Liver (tissue), 9 donors: ENCODE data around the gene ZNF627. TPM values are rescaled to one million over a fixed set of nuclear protein-coding genes. Genes with fewer than 3 reads are reported as not detected.
"Not testable (repeated sequence)": the region's sequence is repeated elsewhere in the genome, so short reads cannot be mapped to it uniquely, and the experiment has no call there.

Experiments
- DNase-seq: peaks from one replicate; pipeline ENCODE4 v3.0.0-alpha.2; 2017; ENCODE audit warnings: low spot score
- H3K27ac ChIP-seq, 2 donors: one replicate each; pipeline ENCODE4 v1.7.0; 2013; ENCODE audit warnings: inconsistent platforms in 2 of 2, low read length in 2 of 2, control low read depth in 1 of 2, low read depth in 1 of 2, mild to moderate bottlenecking in 1 of 2
- H3K27me3 ChIP-seq, 4 donors: one replicate each; pipeline versions ENCODE4 v1.6.1 to v1.7.0; 2013; ENCODE audit warnings: low read length in 3 of 4, inconsistent platforms in 1 of 4, mild to moderate bottlenecking in 1 of 4, moderate library complexity in 1 of 4; ENCODE audit not compliant: control insufficient read depth in 4 of 4, insufficient read depth in 4 of 4
- H3K36me3 ChIP-seq, 4 donors: one replicate each; pipeline versions ENCODE4 v1.6.1 to v1.7.0; 2013; ENCODE audit warnings: low read length in 3 of 4, mild to moderate bottlenecking in 3 of 4, low read depth in 1 of 4, moderate library complexity in 1 of 4; ENCODE audit not compliant: control insufficient read depth in 4 of 4, insufficient read depth in 3 of 4
- H3K4me1 ChIP-seq, 4 donors: one replicate each; pipeline versions ENCODE4 v1.6.1 to v1.7.0; 2013; ENCODE audit warnings: low read length in 3 of 4, mild to moderate bottlenecking in 3 of 4, moderate library complexity in 1 of 4; ENCODE audit not compliant: control insufficient read depth in 4 of 4, insufficient read depth in 4 of 4
- H3K4me3 ChIP-seq, 3 donors: one replicate each; pipeline versions ENCODE4 v1.6.1 to v1.7.0; 2013; ENCODE audit warnings: low read length in 3 of 3, control low read depth in 1 of 3, low read depth in 1 of 3, mild to moderate bottlenecking in 1 of 3
- H3K9ac ChIP-seq, 2 donors: one replicate each; pipeline ENCODE4 v1.7.0; 2013; ENCODE audit warnings: low read length in 2 of 2, mild to moderate bottlenecking in 2 of 2, moderate library complexity in 2 of 2, control low read depth in 1 of 2, low read depth in 1 of 2
- H3K9me3 ChIP-seq, 4 donors: one replicate each; pipeline versions ENCODE4 v1.6.1 to v1.7.0; 2013; ENCODE audit warnings: low read length in 3 of 4; ENCODE audit not compliant: control insufficient read depth in 4 of 4
- EGR1 ChIP-seq, 2 donors: IDR thresholded peaks; 2 replicates each; pipeline ENCODE4 v1.6.1; 2016 to 2018; ENCODE audit warnings: antibody characterized with exemption in 2 of 2, low read depth in 2 of 2
- FOXA1 ChIP-seq: IDR thresholded peaks from 2 replicates; pipeline ENCODE4 v1.6.1; 2016; ENCODE audit warnings: antibody characterized with exemption
- GABPA ChIP-seq, 2 donors: IDR thresholded peaks in 1 of 2; conservative IDR thresholded peaks in 1 of 2; 2 replicates each; pipeline ENCODE4 v1.6.1; 2016; ENCODE audit warnings: antibody characterized with exemption in 2 of 2, mild to moderate bottlenecking in 1 of 2, moderate library complexity in 1 of 2
- HNF4G ChIP-seq: IDR thresholded peaks from 2 replicates; pipeline ENCODE4 v1.6.1; 2016; ENCODE audit warnings: antibody characterized with exemption
- JUND ChIP-seq, 2 donors: IDR thresholded peaks; 2 replicates each; pipeline ENCODE4 v1.6.1; 2016; ENCODE audit warnings: antibody characterized with exemption in 2 of 2
- NR2F2 ChIP-seq: IDR thresholded peaks from 2 replicates; pipeline ENCODE4 v1.6.1; 2016; ENCODE audit warnings: antibody characterized with exemption
- RAD21 ChIP-seq, 2 donors: IDR thresholded peaks; 2 replicates each; pipeline ENCODE4 v1.6.1; 2016; ENCODE audit warnings: antibody characterized with exemption in 2 of 2, mild to moderate bottlenecking in 2 of 2
- RXRA ChIP-seq, 2 donors: IDR thresholded peaks; 2 replicates each; pipeline ENCODE4 v1.6.1; 2017 to 2018; ENCODE audit warnings: antibody characterized with exemption in 2 of 2, mild to moderate bottlenecking in 1 of 2
- SP1 ChIP-seq: IDR thresholded peaks from 2 replicates; pipeline ENCODE4 v1.6.1; 2018; ENCODE audit warnings: antibody characterized with exemption, mild to moderate bottlenecking
- TAF1 ChIP-seq: conservative IDR thresholded peaks from 2 replicates; pipeline ENCODE4 v1.6.1; 2016; ENCODE audit warnings: antibody characterized with exemption, mild to moderate bottlenecking
- YY1 ChIP-seq: IDR thresholded peaks from 2 replicates; pipeline ENCODE4 v1.6.1; 2016; ENCODE audit warnings: antibody characterized with exemption, mild to moderate bottlenecking
- WGBS: extraction: QIAGEN DNeasy Blood & Tissue Kit; methylation state at CpG from one replicate; pipeline ENCODE4 v1.1.7; 2013; 5-methylcytosine and 5-hydroxymethylcytosine counted together
- polyA plus RNA-seq, 2 donors: library from polyadenylated mRNA; stranded (reverse) in 1 of 2; unstranded in 1 of 2; fragments of 200-250 nt in 1 of 2; fragments of >200 nt in 1 of 2; fragmentation: Nextera tagmentation in 1 of 2; extraction: Ambion mirVana in 1 of 2; gene quantifications; one replicate each; pipeline versions ENCODE4 v1.2.1 to v1.2.3, GENCODE V29; 2013 to 2015
- total RNA-seq, 2 donors: library from RNA; depleted of rRNA; stranded (reverse); fragments of >200 nt; gene quantifications; one replicate each; pipeline ENCODE4 v1.2.3, GENCODE V29; 2014
- TF ChIP-seq, protein P1 (sequence below): IDR thresholded peaks from 2 replicates; pipeline ENCODE4 v1.6.1; 2016; ENCODE audit warnings: antibody characterized with exemption, mild to moderate bottlenecking
- TF ChIP-seq, protein P2 (sequence below): IDR thresholded peaks from 2 replicates; pipeline ENCODE4 v1.6.1; 2016; ENCODE audit warnings: antibody characterized with exemption
- TF ChIP-seq, protein P3 (sequence below): fragments of 150-350 bp; IDR thresholded peaks from 2 replicates; pipeline ENCODE4 v1.5.1; 2017; ENCODE audit warnings: improper control_type of control experiment, low read depth, low read length; ENCODE audit not compliant: missing input control
- TF ChIP-seq, protein P4 (sequence below): IDR thresholded peaks from 2 replicates; pipeline ENCODE4 v1.6.1; 2016; ENCODE audit warnings: antibody characterized with exemption
- donor health status: healthy.
- donor health status: healthy.
- donor health status: healthy.
- donor health status: healthy.
- donor health status: healthy.

The ZNF627 gene
- total and polyA plus RNA-seq, 4 donors: 3.2 to 9.6 (median 5.4) TPM

DNA sequence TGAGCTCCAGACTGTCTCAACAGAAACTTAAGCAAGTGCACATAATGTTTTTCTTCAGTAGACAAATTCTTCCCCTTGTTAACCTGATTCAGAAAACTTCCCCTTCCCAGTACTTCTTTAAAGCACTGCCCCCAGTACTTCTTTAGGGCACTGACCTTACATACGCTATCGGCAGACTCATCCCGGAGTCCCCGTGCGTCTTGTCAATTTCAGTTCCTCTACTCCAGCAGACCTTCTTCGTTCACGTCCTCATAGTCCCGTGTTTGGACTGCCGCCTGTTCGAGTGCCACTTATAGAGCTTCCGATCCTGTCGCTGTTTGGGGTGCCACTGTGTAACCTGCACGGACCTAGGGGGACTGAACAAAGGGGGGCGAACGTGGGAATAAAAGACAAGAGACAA, 29.0 kb downstream of the ZNF627 start:
- no peak for TF ChIP-seq EGR1 (IDR thresholded peaks at IDR 0.05; ENCODE audit: low read depth in 2 of 2)
- TF ChIP-seq RAD21 (IDR thresholded peaks at IDR 0.05): no peak
- TF ChIP-seq, protein P1, sequence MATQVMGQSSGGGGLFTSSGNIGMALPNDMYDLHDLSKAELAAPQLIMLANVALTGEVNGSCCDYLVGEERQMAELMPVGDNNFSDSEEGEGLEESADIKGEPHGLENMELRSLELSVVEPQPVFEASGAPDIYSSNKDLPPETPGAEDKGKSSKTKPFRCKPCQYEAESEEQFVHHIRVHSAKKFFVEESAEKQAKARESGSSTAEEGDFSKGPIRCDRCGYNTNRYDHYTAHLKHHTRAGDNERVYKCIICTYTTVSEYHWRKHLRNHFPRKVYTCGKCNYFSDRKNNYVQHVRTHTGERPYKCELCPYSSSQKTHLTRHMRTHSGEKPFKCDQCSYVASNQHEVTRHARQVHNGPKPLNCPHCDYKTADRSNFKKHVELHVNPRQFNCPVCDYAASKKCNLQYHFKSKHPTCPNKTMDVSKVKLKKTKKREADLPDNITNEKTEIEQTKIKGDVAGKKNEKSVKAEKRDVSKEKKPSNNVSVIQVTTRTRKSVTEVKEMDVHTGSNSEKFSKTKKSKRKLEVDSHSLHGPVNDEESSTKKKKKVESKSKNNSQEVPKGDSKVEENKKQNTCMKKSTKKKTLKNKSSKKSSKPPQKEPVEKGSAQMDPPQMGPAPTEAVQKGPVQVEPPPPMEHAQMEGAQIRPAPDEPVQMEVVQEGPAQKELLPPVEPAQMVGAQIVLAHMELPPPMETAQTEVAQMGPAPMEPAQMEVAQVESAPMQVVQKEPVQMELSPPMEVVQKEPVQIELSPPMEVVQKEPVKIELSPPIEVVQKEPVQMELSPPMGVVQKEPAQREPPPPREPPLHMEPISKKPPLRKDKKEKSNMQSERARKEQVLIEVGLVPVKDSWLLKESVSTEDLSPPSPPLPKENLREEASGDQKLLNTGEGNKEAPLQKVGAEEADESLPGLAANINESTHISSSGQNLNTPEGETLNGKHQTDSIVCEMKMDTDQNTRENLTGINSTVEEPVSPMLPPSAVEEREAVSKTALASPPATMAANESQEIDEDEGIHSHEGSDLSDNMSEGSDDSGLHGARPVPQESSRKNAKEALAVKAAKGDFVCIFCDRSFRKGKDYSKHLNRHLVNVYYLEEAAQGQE: no peak
- no peak for TF ChIP-seq TAF1
- no peak overlapping the region for H3K9ac ChIP-seq
- H3K36me3 ChIP-seq: no peaks in the 10 kb centered on the region
- H3K27me3 ChIP-seq: no peaks in the 10 kb centered on the region
- H3K4me1 ChIP-seq: peaks cover 1 to 11% (median 6%) of the 10 kb centered on the region in 4 donors
- DNase-seq: no peak
- no peaks in the 10 kb centered on the region for H3K9me3 ChIP-seq
- H3K4me3 ChIP-seq: no peak overlapping the region
- H3K27ac ChIP-seq: no peak overlapping the region
- WGBS: 89% methylated on average over 15 of the region's 15 CpGs

DNA sequence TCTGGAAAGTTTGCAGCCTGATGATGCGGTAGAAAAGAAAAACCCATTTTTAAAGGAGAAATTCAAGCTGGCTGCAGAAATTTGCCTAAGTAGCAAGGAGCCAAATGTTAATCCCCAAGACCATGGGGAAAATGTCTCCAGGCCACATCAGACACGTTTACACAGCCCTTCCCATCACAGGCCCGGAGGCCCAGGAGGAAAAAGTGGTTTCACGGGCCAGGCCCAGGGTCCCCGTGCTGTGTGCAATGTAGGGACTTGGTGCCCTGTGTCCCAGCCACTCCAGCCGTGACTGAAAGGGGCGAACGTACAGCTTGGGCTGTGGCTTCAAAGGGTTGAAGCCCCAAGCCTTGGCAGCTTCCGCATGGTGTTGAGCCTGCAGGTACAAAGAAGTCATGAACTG, 35.9 kb downstream of the ZNF627 start:
- TF ChIP-seq, protein P2, sequence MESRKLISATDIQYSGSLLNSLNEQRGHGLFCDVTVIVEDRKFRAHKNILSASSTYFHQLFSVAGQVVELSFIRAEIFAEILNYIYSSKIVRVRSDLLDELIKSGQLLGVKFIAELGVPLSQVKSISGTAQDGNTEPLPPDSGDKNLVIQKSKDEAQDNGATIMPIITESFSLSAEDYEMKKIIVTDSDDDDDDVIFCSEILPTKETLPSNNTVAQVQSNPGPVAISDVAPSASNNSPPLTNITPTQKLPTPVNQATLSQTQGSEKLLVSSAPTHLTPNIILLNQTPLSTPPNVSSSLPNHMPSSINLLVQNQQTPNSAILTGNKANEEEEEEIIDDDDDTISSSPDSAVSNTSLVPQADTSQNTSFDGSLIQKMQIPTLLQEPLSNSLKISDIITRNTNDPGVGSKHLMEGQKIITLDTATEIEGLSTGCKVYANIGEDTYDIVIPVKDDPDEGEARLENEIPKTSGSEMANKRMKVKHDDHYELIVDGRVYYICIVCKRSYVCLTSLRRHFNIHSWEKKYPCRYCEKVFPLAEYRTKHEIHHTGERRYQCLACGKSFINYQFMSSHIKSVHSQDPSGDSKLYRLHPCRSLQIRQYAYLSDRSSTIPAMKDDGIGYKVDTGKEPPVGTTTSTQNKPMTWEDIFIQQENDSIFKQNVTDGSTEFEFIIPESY: no peak
- TF ChIP-seq, protein P3, sequence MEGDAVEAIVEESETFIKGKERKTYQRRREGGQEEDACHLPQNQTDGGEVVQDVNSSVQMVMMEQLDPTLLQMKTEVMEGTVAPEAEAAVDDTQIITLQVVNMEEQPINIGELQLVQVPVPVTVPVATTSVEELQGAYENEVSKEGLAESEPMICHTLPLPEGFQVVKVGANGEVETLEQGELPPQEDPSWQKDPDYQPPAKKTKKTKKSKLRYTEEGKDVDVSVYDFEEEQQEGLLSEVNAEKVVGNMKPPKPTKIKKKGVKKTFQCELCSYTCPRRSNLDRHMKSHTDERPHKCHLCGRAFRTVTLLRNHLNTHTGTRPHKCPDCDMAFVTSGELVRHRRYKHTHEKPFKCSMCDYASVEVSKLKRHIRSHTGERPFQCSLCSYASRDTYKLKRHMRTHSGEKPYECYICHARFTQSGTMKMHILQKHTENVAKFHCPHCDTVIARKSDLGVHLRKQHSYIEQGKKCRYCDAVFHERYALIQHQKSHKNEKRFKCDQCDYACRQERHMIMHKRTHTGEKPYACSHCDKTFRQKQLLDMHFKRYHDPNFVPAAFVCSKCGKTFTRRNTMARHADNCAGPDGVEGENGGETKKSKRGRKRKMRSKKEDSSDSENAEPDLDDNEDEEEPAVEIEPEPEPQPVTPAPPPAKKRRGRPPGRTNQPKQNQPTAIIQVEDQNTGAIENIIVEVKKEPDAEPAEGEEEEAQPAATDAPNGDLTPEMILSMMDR: no peak
- TF ChIP-seq YY1: no peak
- TF ChIP-seq, protein P4, sequence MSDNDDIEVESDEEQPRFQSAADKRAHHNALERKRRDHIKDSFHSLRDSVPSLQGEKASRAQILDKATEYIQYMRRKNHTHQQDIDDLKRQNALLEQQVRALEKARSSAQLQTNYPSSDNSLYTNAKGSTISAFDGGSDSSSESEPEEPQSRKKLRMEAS: no peak
- Histone ChIP-seq H3K36me3 (no peaks in the 10 kb centered on the region), H3K27me3 (no peaks in the 10 kb centered on the region), H3K4me3 (no peak overlapping the region), H3K27ac (no peak overlapping the region), H3K4me1 (peaks cover 0 to 16% (median 15%) of the 10 kb centered on the region in 4 donors), H3K9ac (no peak overlapping the region), H3K9me3 (no peaks in the 10 kb centered on the region)
- no peak for DNase-seq
- 87% methylated on average over 9 of the region's 9 CpGs for WGBS

DNA sequence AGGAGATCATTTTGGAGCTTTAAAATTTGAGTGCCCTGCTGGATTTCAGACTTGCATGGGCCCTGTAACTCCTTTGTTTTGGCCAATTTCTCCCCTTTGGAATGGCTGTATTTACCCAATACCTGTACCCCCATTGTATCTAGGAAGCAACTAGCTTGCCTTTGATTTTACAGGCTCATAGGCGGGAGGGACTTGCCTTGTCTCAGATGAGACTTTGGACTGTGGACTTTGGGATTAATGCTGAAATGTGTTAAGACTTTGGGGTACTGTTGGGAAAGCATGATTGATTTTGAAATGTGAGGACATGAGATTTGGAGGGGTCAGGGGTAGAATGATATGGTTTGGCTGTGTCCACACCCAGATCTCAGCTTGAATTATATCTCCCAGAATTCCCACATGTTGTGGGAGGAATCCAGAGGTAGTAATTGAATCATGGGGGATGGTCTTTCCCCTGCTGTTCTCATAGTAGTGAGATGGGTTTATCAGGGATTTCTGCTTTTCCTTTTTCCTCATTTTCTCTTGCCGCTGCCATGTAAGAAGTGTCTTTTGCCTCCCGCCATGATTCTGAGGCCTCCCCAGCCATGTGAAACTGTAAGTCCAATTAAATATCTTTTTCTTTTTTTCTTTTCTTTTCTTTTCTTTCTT, 36.9 kb downstream of the ZNF627 start:
- Histone ChIP-seq H3K27ac (peak overlapping the region in 1 of 2 donors; percentile 28), H3K4me1 (peaks cover 0 to 17% (median 16%) of the 10 kb centered on the region in 4 donors)
- not testable (repeated sequence) for H3K27me3 ChIP-seq, H3K4me3 ChIP-seq, H3K9ac ChIP-seq, DNase-seq, H3K36me3 ChIP-seq, H3K9me3 ChIP-seq
- 55% methylated on average over 3 of the region's 3 CpGs for WGBS
- TF ChIP-seq EGR1 (IDR thresholded peaks at IDR 0.05; ENCODE audit: low read depth in 2 of 2) (peak in 1 of 2 donors; percentile 43), FOXA1 (peak; percentile 14), JUND (IDR thresholded peaks at IDR 0.05) (peak; percentile 79 to 90), HNF4G (peak; percentile 100), RAD21 (IDR thresholded peaks at IDR 0.05) (peak; percentile 33 to 56), RXRA (IDR thresholded peaks at IDR 0.05) (peak; percentile 85 to 91), GABPA (IDR thresholded peaks at IDR 0.05 in 1 of 2, conservative IDR thresholded peaks at IDR 0.05 in 1 of 2) (peak in 1 of 2 donors; percentile 60), SP1 (peak; percentile 98), NR2F2 (peak; percentile 59)
- TF ChIP-seq, protein P1: peak; percentile 40
- TF ChIP-seq, protein P4: peak; percentile 70
